ENCODE results near the gene VSTM5.

- TF ChIP-seq, protein P1, sequence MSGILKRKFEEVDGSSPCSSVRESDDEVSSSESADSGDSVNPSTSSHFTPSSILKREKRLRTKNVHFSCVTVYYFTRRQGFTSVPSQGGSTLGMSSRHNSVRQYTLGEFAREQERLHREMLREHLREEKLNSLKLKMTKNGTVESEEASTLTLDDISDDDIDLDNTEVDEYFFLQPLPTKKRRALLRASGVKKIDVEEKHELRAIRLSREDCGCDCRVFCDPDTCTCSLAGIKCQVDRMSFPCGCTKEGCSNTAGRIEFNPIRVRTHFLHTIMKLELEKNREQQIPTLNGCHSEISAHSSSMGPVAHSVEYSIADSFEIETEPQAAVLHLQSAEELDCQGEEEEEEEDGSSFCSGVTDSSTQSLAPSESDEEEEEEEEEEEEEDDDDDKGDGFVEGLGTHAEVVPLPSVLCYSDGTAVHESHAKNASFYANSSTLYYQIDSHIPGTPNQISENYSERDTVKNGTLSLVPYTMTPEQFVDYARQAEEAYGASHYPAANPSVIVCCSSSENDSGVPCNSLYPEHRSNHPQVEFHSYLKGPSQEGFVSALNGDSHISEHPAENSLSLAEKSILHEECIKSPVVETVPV (CRISPR knock-in tag; IDR thresholded peaks at IDR 0.05) = no peak
- TF ChIP-seq ZFP30 (CRISPR knock-in tag; IDR thresholded peaks at IDR 0.05) = no peak
- TF ChIP-seq CSDC2 (CRISPR knock-in tag; IDR thresholded peaks at IDR 0.05) = no peak
- no peak for TF ChIP-seq ESRRG (CRISPR knock-in tag; IDR thresholded peaks at IDR 0.05)
- no peak for TF ChIP-seq PPARA (CRISPR knock-in tag; IDR thresholded peaks at IDR 0.05; ENCODE audit: borderline replicate concordance)
- TF ChIP-seq TCF4 (CRISPR knock-in tag; IDR thresholded peaks at IDR 0.05; ENCODE audit: borderline replicate concordance) = no peak
- TF ChIP-seq, protein P2, sequence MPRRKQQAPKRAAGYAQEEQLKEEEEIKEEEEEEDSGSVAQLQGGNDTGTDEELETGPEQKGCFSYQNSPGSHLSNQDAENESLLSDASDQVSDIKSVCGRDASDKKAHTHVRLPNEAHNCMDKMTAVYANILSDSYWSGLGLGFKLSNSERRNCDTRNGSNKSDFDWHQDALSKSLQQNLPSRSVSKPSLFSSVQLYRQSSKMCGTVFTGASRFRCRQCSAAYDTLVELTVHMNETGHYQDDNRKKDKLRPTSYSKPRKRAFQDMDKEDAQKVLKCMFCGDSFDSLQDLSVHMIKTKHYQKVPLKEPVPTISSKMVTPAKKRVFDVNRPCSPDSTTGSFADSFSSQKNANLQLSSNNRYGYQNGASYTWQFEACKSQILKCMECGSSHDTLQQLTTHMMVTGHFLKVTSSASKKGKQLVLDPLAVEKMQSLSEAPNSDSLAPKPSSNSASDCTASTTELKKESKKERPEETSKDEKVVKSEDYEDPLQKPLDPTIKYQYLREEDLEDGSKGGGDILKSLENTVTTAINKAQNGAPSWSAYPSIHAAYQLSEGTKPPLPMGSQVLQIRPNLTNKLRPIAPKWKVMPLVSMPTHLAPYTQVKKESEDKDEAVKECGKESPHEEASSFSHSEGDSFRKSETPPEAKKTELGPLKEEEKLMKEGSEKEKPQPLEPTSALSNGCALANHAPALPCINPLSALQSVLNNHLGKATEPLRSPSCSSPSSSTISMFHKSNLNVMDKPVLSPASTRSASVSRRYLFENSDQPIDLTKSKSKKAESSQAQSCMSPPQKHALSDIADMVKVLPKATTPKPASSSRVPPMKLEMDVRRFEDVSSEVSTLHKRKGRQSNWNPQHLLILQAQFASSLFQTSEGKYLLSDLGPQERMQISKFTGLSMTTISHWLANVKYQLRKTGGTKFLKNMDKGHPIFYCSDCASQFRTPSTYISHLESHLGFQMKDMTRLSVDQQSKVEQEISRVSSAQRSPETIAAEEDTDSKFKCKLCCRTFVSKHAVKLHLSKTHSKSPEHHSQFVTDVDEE (CRISPR knock-in tag; IDR thresholded peaks at IDR 0.05) = no peak
- no peak for TF ChIP-seq ISL1 (CRISPR knock-in tag; IDR thresholded peaks at IDR 0.05)
Measured at GRCh38 chr11:93827363-93827762, 23.1 kb downstream of the VSTM5 start.

Measured in SK-N-SH treated with all-trans-retinoic acid at 6 μM for 48 hours (cell line).